LNCaP clone FGC (cell line): Measurements from ENCODE around the gene SIRPA.

Source experiments
- DNase-seq: peaks from one replicate; pipeline ENCODE4 v3.0.0-alpha.2; 2011; ENCODE audit warnings: low read depth
- H3K4me3 ChIP-seq: 2 replicates; pipeline ENCODE4 v1.5.1; 2011; ENCODE audit warnings: mild to moderate bottlenecking, low read depth, low read length, control low read depth
- TF ChIP-seq, protein P1 (sequence below): IDR thresholded peaks from 2 replicates; pipeline ENCODE4 v1.5.1; 2012; ENCODE audit warnings: mild to moderate bottlenecking; ENCODE audit not compliant: control insufficient read depth, insufficient read depth; ENCODE audit errors: extremely low read depth

SIRPA gene

DNA sequence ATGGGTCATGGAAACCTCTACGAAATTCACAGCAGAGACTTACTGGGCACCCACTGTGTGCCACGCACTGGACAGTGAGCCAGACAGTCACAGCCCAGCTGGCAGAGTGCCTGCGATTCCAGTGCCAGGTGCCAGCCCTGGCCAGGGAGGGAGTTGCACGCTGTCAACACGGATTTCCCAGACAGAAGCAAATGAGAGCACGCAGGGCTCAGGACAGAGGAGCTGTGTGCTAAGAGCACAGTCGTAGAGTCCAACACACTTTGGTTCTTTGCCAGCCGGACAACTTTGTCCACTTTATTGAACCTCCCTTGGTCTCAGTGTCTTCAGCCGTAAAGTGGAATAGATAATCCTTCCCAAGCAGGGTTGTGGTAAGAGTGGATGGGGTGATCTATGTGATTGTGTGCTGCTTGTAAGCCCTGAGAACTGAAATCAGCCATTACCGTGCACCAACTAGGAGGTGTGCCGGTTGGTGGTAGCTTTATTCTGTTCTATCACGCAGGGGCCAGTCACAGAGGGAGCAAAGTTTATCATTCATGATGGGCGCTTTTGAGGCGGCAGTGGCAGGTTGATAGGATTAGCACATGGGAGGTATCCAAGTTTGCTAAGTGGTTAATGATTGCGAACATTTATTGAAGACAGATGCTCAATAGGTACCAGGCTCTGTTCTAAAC lies 40.6 kb downstream of the SIRPA start:
- TF ChIP-seq, protein P1, sequence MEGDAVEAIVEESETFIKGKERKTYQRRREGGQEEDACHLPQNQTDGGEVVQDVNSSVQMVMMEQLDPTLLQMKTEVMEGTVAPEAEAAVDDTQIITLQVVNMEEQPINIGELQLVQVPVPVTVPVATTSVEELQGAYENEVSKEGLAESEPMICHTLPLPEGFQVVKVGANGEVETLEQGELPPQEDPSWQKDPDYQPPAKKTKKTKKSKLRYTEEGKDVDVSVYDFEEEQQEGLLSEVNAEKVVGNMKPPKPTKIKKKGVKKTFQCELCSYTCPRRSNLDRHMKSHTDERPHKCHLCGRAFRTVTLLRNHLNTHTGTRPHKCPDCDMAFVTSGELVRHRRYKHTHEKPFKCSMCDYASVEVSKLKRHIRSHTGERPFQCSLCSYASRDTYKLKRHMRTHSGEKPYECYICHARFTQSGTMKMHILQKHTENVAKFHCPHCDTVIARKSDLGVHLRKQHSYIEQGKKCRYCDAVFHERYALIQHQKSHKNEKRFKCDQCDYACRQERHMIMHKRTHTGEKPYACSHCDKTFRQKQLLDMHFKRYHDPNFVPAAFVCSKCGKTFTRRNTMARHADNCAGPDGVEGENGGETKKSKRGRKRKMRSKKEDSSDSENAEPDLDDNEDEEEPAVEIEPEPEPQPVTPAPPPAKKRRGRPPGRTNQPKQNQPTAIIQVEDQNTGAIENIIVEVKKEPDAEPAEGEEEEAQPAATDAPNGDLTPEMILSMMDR: no peak
- peak; percentile 22 for DNase-seq
- H3K4me3 ChIP-seq: no peak overlapping the region

DNA sequence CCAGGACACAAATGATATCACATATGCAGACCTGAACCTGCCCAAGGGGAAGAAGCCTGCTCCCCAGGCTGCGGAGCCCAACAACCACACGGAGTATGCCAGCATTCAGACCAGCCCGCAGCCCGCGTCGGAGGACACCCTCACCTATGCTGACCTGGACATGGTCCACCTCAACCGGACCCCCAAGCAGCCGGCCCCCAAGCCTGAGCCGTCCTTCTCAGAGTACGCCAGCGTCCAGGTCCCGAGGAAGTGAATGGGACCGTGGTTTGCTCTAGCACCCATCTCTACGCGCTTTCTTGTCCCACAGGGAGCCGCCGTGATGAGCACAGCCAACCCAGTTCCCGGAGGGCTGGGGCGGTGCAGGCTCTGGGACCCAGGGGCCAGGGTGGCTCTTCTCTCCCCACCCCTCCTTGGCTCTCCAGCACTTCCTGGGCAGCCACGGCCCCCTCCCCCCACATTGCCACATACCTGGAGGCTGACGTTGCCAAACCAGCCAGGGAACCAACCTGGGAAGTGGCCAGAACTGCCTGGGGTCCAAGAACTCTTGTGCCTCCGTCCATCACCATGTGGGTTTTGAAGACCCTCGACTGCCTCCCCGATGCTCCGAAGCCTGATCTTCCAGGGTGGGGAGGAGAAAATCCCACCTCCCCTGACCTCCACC lies 42.2 kb downstream of the SIRPA start:
- TF ChIP-seq, protein P1: no peak
- H3K4me3 ChIP-seq: no peak overlapping the region
- no peak for DNase-seq

DNA sequence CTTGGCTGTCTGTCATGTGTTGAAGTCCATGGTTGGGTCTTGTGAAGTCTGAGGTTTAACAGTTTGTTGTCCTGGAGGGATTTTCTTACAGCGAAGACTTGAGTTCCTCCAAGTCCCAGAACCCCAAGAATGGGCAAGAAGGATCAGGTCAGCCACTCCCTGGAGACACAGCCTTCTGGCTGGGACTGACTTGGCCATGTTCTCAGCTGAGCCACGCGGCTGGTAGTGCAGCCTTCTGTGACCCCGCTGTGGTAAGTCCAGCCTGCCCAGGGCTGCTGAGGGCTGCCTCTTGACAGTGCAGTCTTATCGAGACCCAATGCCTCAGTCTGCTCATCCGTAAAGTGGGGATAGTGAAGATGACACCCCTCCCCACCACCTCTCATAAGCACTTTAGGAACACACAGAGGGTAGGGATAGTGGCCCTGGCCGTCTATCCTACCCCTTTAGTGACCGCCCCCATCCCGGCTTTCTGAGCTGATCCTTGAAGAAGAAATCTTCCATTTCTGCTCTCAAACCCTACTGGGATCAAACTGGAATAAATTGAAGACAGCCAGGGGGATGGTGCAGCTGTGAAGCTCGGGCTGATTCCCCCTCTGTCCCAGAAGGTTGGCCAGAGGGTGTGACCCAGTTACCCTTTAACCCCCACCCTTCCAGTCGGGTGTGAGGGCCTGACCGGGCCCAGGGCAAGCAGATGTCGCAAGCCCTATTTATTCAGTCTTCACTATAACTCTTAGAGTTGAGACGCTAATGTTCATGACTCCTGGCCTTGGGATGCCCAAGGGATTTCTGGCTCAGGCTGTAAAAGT lies 43.5 kb downstream of the SIRPA start:
- no peak for DNase-seq

DNA sequence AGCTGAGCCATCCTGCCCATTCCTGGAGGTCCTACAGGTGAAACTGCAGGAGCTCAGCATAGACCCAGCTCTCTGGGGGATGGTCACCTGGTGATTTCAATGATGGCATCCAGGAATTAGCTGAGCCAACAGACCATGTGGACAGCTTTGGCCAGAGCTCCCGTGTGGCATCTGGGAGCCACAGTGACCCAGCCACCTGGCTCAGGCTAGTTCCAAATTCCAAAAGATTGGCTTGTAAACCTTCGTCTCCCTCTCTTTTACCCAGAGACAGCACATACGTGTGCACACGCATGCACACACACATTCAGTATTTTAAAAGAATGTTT lies 44.0 kb downstream of the SIRPA start:
- TF ChIP-seq, protein P1: no peak
- DNase-seq: no peak
- no peak overlapping the region for H3K4me3 ChIP-seq

More for the DNA sequence above, 43.5 kb downstream of the SIRPA start:
- H3K4me3 ChIP-seq: no peak overlapping the region
- TF ChIP-seq, protein P1: no peak

DNA sequence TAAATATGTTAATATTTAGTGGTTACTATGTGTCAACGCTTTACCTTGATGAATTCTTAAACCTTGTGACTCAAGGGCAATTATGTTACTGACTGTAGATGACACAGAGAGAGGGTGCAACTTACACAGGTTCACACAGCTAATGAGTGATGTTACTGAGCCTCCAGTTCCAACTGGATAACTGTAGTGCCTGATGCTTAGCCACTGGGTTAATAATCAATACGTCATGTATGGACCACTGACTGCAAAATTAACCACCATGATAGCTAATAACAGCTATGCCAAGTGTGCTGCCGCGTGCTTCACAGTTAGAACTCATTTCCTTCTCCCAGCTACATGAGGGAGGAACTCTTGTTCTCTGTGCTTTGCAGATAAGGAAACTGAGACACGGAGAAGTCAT lies 45.4 kb downstream of the SIRPA start:
- DNase-seq: no peak
- TF ChIP-seq, protein P1: no peak
- H3K4me3 ChIP-seq: no peak overlapping the region

DNA sequence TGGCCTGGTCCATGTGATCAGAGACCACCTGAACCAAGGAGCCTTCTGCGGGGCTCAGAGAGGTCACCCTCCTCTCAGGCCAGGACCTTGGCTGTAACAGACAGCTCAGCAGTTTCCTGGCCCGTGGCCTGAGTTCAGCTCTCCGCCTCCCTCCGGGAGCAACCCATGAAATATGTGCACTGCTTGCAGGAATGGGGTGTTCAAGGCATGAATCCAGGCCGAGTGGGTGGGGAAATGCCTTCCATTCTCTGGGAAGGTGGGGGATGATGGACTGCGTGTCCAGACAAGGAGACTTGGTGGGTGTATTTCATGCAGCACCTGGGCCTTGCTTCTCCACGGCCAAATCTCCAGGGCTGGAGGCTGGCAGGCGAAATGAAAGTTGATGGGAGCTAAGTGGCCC lies 46.0 kb downstream of the SIRPA start:
- TF ChIP-seq, protein P1: no peak
- DNase-seq: no peak
- H3K4me3 ChIP-seq: no peak overlapping the region
